Testis (tissue), 2 donors: Measurements from ENCODE around the gene PPP1R13L.

Experiments used
- CTCF ChIP-seq, 3 experiments: fragments of 450-650 bp in 2 of 3; fragments of 200-600 bp in 1 of 3; sonication (generic) in 1 of 3; IDR thresholded peaks; one replicate each; pipeline ENCODE4 v1.5.1; 2016 to 2019; ENCODE audit warnings: antibody characterized with exemption in 3 of 3, mild to moderate bottlenecking in 2 of 3, moderate library complexity in 1 of 3
- POLR2A ChIP-seq: fragments of 450-650 bp; IDR thresholded peaks from one replicate; pipeline ENCODE4 v1.6.1; 2017; ENCODE audit warnings: antibody characterized with exemption, mild to moderate bottlenecking, moderate library complexity

GRCh38 chr19:45443462-45444317 lies 38.8 kb upstream of the PPP1R13L start:
- no peak for TF ChIP-seq CTCF (IDR thresholded peaks at IDR 0.05)
- TF ChIP-seq POLR2A: peak; percentile 11
